Endothelial cell of umbilical vein (primary cell): ENCODE measurements around the gene ABCA10. TPM values are rescaled to one million over a fixed set of nuclear protein-coding genes. Genes with fewer than 3 reads are reported as not detected.

Experiments
- BruUV-seq: library from RNA; stranded (reverse); fragments of 400-500 nt; replicated peaks from 2 replicates; lab custom pipeline; 2021; lab: Mats Ljungman, UMichigan
- CTCF ChIA-PET: fragments of 300-600, 350-600 bp; sonication (Branson Sonifier 250); formaldehyde crosslinking; loops from one replicate; lab custom pipeline; 2021; ENCODE audit warnings: antibody characterized with exemption, inconsistent platforms; lab: Charles Lee
- POLR2A ChIA-PET: fragments of 300-600, 350-600 bp; sonication (Branson Sonifier 250); formaldehyde crosslinking; loops from one replicate; lab custom pipeline; 2021; ENCODE audit warnings: antibody characterized with exemption, inconsistent platforms; lab: Charles Lee
- DNase-seq: peaks from one replicate; pipeline ENCODE4 v3.0.0-alpha.2; 2011; ENCODE audit warnings: low read depth, low spot score
- FAIRE-seq: peaks from 2 replicates; lab custom pipeline; 2011; peaks lifted over from hg19 to GRCh38; lab: Jason Lieb, UNC
- H2AFZ ChIP-seq: 2 replicates; pipeline ENCODE4 v1.6.0; 2012; ENCODE audit warnings: low read depth, low read length, control low read depth, inconsistent platforms
- H3K27ac ChIP-seq: 2 replicates; pipeline ENCODE4 v1.5.1; 2011; ENCODE audit warnings: low read depth, mild to moderate bottlenecking, control low read depth, low read length, moderate library complexity; ENCODE audit not compliant: insufficient read depth
- H3K27me3 ChIP-seq, 2 experiments: 2 replicates each; pipeline versions ENCODE4 v1.6.0 to v1.6.1; 2011; ENCODE audit warnings: low read length in 2 of 2, mixed read lengths in 1 of 2; ENCODE audit not compliant: control insufficient read depth in 2 of 2, insufficient read depth in 2 of 2
- H3K36me3 ChIP-seq, 2 experiments: 2 replicates in 1 of 2; 3 replicates in 1 of 2; pipeline ENCODE4 v1.5.1; 2011; ENCODE audit warnings: low read length in 2 of 2, mild to moderate bottlenecking in 1 of 2, moderate library complexity in 1 of 2; ENCODE audit not compliant: control insufficient read depth in 2 of 2, insufficient read depth in 2 of 2; ENCODE audit errors: extremely low read depth in 1 of 2
- H3K4me1 ChIP-seq: 3 replicates; pipeline ENCODE4 v1.5.1; 2011; ENCODE audit warnings: mild to moderate bottlenecking, low read length; ENCODE audit not compliant: control insufficient read depth, insufficient read depth; ENCODE audit errors: extremely low read depth
- H3K4me2 ChIP-seq: 2 replicates; pipeline ENCODE4 v1.6.1; 2011; ENCODE audit warnings: low read length, control low read depth, mixed read lengths; ENCODE audit not compliant: insufficient read depth
- H3K4me3 ChIP-seq, 3 experiments: fragments of 200-600 bp in 1 of 3; sonication (generic), shearing (Covaris generic) in 1 of 3; replicated peaks in 1 of 3; 2 replicates each; pipeline ENCODE4 v1.5.1; 2011 to 2016; ENCODE audit warnings: control low read depth in 3 of 3, low read length in 3 of 3, mild to moderate bottlenecking in 2 of 3, inconsistent platforms in 1 of 3, low read depth in 1 of 3, moderate library complexity in 1 of 3; ENCODE audit not compliant: insufficient read depth in 1 of 3
- H3K79me2 ChIP-seq: 2 replicates; pipeline ENCODE4 v1.6.0; 2012; ENCODE audit warnings: low read length, inconsistent platforms; ENCODE audit not compliant: control insufficient read depth, insufficient read depth
- H3K9ac ChIP-seq: replicated peaks from 2 replicates; pipeline ENCODE3; 2011; ENCODE audit warnings: low read length, control low read depth; ENCODE audit not compliant: insufficient read depth; ENCODE audit errors: extremely low read depth
- H3K9me1 ChIP-seq: replicated peaks from 3 replicates; pipeline ENCODE4 v1.6.0; 2011; ENCODE audit warnings: mild to moderate bottlenecking, low read length; ENCODE audit not compliant: control insufficient read depth, insufficient read depth; ENCODE audit errors: extremely low read depth
- H3K9me3 ChIP-seq: replicated peaks from 2 replicates; pipeline ENCODE4 v1.5.1; 2012; ENCODE audit warnings: low read length, inconsistent platforms; ENCODE audit not compliant: control insufficient read depth, insufficient read depth
- H4K20me1 ChIP-seq: replicated peaks from 2 replicates; pipeline ENCODE3; 2011; ENCODE audit warnings: mild to moderate bottlenecking, low read length; ENCODE audit not compliant: control insufficient read depth, insufficient read depth; ENCODE audit errors: extremely low read depth
- CTCF ChIP-seq, 2 donors: IDR thresholded peaks; 1 replicate in 1 of 2; 2 replicates in 1 of 2; pipeline ENCODE4 v1.5.1; 2011; ENCODE audit warnings: low read length in 2 of 2, mild to moderate bottlenecking in 2 of 2, moderate library complexity in 2 of 2, control low read depth in 1 of 2, inconsistent platforms in 1 of 2, low read depth in 1 of 2; ENCODE audit not compliant: insufficient read depth in 1 of 2; ENCODE audit errors: extremely low read depth in 1 of 2
- EZH2 ChIP-seq: IDR thresholded peaks from 2 replicates; pipeline ENCODE4 v1.6.1; 2012; ENCODE audit warnings: borderline replicate concordance, low read depth, mild to moderate bottlenecking, moderate library complexity, low read length, inconsistent platforms; ENCODE audit not compliant: severe bottlenecking
- FOS ChIP-seq: IDR thresholded peaks from 2 replicates; pipeline ENCODE4 v1.6.1; 2011; ENCODE audit warnings: mild to moderate bottlenecking, low read length, moderate library complexity, borderline replicate concordance; ENCODE audit not compliant: insufficient read depth
- JUN ChIP-seq: IDR thresholded peaks from 2 replicates; pipeline ENCODE4 v1.6.1; 2011; ENCODE audit warnings: borderline replicate concordance, low read depth; ENCODE audit not compliant: insufficient read length, insufficient read depth
- MAX ChIP-seq: IDR thresholded peaks from 2 replicates; pipeline ENCODE4 v1.6.1; 2011; ENCODE audit not compliant: insufficient read depth, insufficient read length
- MYC ChIP-seq: IDR thresholded peaks from one replicate; pipeline ENCODE4 v1.6.1; 2011; ENCODE audit warnings: mild to moderate bottlenecking, low read depth, low read length
- dilution Hi-C: fragments of 300-500 bp; cut with MboI; formaldehyde crosslinking; loops from one replicate; pipeline ENCODE4 v1.15.0; 2019; ENCODE audit warnings: low sequenced_read_pairs; ENCODE audit not compliant: extremely low pct_ligation_motif_present
- intact Hi-C: fragments of 100-400 bp; cut with micrococcal nuclease; formaldehyde crosslinking; loops from one replicate; pipeline ENCODE4 v1.10.0; 2022
- polyA plus RNA-seq, 4 experiments: library from polyadenylated mRNA; depleted of rRNA in 3 of 4; stranded (reverse) in 3 of 4; unstranded in 1 of 4; fragments of >200 nt; gene quantifications; 2 replicates each; pipeline versions ENCODE4 v1.2.1 to v1.2.3, GENCODE V29; 2011 to 2012; ENCODE audit warnings: missing spikeins in 1 of 4
- total RNA-seq: library from RNA; stranded (reverse); gene quantifications from 2 replicates; pipeline ENCODE4 v1.2.3, GENCODE V29; 2021

ABCA10 gene
- total and polyA plus RNA-seq, 2 donors (not counting 3 experiments of a cell fraction or from before 2014, with no cell fraction given), result 0.22 to 2.1 TPM

- no TSS peak for BruUV-seq
- no peaks in the 10 kb centered on the region for H3K79me2 ChIP-seq
- no peaks in the 10 kb centered on the region for H3K9me3 ChIP-seq
- H3K9me1 ChIP-seq, result no peaks in the 10 kb centered on the region
- TF ChIP-seq CTCF (IDR thresholded peaks at IDR 0.05; ENCODE audit: extremely low read depth in 1 of 2, insufficient read depth in 1 of 2, low read depth in 1 of 2, low read length in 2 of 2) (no peak), MAX (no peak), EZH2 (no peak), JUN (no peak), MYC (no peak), FOS (no peak)
- no peaks in the 10 kb centered on the region for H4K20me1 ChIP-seq
- FAIRE-seq (no peak), DNase-seq (no peak)
- dilution Hi-C loops, result no loop called here
- no peak overlapping the region for H3K4me3 ChIP-seq
- no peaks in the 10 kb centered on the region for H3K4me1 ChIP-seq
- H3K27ac ChIP-seq, result no peak overlapping the region
- no peak overlapping the region for H2AFZ ChIP-seq
- H3K9ac ChIP-seq, result no peak overlapping the region
- no peak overlapping the region for H3K4me2 ChIP-seq
- intact Hi-C loops, result no loop called here
- POLR2A ChIA-PET, result no interaction called here
- H3K36me3 ChIP-seq, result peaks cover 0 to 13% of the 10 kb centered on the region in 2 experiments
- no peaks in the 10 kb centered on the region for H3K27me3 ChIP-seq
- CTCF ChIA-PET, result interaction anchor here (1.5 kb wide), 1 partner anchor 22 kb away, joined by 3 read pairs; no protein-coding TSS in a partner anchor
Observed at GRCh38 chr17:69105907-69106730, 122.5 kb downstream of the ABCA10 start.
